WTC11 (cell line): ENCODE measurements around the gene CRACDL.

Experiments used
- CTCF ChIP-seq: fragments of 200-600 bp; IDR thresholded peaks from 2 replicates; pipeline ENCODE4 v1.8.0; 2022; ENCODE audit warnings: antibody characterized with exemption
- HMGA2 ChIP-seq: fragments of 250-450 bp; sonication (Bioruptor Pico); IDR thresholded peaks from 2 replicates; pipeline ENCODE4 v1.4.0; 2021; ENCODE audit warnings: mild to moderate bottlenecking, moderate library complexity
- JUN ChIP-seq: sonication (generic); formaldehyde crosslinking; IDR thresholded peaks from 2 replicates; pipeline ENCODE4 v1.8.0; 2023; ENCODE audit warnings: mild to moderate bottlenecking, missing genetic modification reagents
- NFYB ChIP-seq: sonication (generic); formaldehyde crosslinking; conservative IDR thresholded peaks from 2 replicates; pipeline ENCODE4 v1.8.0; 2022; ENCODE audit warnings: low read depth, missing genetic modification reagents
- ZNF232 ChIP-seq: sonication (generic); formaldehyde crosslinking; IDR thresholded peaks from 2 replicates; pipeline ENCODE4 v1.8.0; 2022; ENCODE audit warnings: mild to moderate bottlenecking, missing genetic modification reagents
- TF ChIP-seq, protein P1 (sequence below): sonication (generic); formaldehyde crosslinking; IDR thresholded peaks from 2 replicates; pipeline ENCODE4 v1.8.1; 2022; ENCODE audit warnings: mild to moderate bottlenecking, moderate library complexity, missing genetic modification reagents

DNA sequence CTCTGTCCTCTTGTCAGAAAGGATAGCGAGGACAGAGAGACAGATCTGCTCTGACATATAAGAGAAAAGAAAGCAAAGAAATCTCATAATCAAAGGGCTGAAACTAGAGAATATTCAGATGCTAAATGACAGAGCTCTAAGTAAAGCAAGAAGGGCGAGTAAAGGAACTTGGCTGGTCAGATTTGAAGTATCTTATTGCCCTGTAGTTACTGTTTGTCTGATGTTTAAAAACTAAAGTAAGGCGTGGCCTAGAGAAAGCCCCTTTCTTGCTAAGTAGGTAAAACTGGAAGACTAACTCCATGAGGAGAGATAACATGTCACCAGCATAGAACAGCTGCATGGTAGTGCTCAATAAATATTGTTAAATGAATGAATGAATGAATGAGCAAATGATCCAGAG lies 70.0 kb downstream of the CRACDL start:
- TF ChIP-seq JUN (CRISPR knock-in tag) (no peak), CTCF (no peak), NFYB (CRISPR knock-in tag) (no peak), ZNF232 (CRISPR knock-in tag) (no peak), HMGA2 (no peak)
- TF ChIP-seq, protein P1, sequence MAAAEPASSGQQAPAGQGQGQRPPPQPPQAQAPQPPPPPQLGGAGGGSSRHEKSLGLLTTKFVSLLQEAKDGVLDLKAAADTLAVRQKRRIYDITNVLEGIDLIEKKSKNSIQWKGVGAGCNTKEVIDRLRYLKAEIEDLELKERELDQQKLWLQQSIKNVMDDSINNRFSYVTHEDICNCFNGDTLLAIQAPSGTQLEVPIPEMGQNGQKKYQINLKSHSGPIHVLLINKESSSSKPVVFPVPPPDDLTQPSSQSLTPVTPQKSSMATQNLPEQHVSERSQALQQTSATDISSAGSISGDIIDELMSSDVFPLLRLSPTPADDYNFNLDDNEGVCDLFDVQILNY (CRISPR knock-in tag), result no peak
